ENCODE data around the gene SLC39A1. TPM values are rescaled to one million over a fixed set of nuclear protein-coding genes. Genes with fewer than 3 reads are reported as not detected.

The SLC39A1 gene
- total RNA-seq, 2 experiments from 2014 or later: 6.4 to 6.9 TPM

DNA sequence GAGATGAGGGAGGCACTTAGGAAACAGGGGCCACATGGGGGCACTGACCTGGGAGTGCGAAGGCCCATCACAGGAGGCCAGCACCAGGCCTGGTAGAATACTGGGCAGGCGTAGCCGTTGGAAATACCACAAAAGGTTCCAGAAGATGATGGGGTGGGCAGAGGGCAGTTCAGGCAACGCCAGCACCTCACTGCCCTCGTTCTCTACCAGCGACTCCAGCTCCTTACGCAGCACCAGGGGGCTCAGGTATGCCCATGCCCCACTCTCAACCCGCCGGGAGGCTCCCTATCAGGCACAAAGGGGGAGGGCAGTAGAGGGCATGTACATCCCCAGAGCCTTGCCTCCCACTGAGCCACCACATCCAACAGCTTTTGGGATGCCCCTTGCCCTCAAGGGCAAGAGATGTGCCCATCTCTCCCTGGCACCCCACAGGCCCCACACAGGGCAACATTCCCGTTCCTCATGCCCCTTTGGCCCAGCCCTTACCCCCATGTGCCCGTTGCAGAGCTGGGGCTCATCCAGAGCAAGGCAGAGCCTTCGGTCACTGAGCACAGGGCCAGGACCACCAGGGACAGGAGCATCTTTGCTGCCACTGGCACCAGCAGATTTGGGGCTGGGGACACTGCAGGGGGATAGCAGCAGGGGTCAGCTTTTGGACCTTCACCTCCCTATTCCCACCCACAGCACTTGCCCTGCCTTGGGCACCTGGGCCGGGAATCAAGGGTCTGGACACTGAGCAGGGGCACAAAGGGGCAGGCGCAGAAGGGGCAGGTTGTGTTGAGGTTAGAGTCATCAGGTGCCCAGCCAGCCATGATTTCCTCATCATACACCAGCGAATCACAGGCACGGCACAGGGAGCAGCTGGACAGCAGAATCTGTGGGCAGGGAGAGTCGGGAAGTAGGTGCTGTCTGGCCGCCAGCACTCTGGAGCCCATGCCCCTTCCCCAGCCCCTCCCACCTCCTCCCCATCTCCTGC is 30.9 kb downstream of the SLC39A1 start:
- ChIA-PET POLR2A (interaction anchor here (3.8 kb wide), 1 partner anchor 12 kb away, joined by 15 read pairs; no protein-coding TSS in a partner anchor), CTCF (interaction anchor here (0.7 kb wide), 1 partner anchor 400 kb away, joined by 3 read pairs; no protein-coding TSS in a partner anchor)
- no peak overlapping the region for H3K27ac Mint-ChIP-seq
- no peaks in the 10 kb centered on the region for H3K27me3 Mint-ChIP-seq
- no peaks in the 10 kb centered on the region for H3K9me3 Mint-ChIP-seq
- intact Hi-C loops (cut with DNase I, micrococcal nuclease): no loop called here
- DNase-seq: no peak
- H3K4me1 Mint-ChIP-seq (ENCODE audit: low read depth): peaks cover 10% of the 10 kb centered on the region
- Histone ChIP-seq H3K27me3 (ENCODE audit: control insufficient read depth in 1 of 2, insufficient read depth in 2 of 2, low read length in 2 of 2) (no peaks in the 10 kb centered on the region), H3K9me3 (ENCODE audit: control insufficient read depth in 1 of 2, insufficient read depth in 1 of 2, low read length in 2 of 2) (no peaks in the 10 kb centered on the region), H3K27ac (ENCODE audit: low read depth in 1 of 2, low read length in 2 of 2) (no peak overlapping the region), H3K4me3 (ENCODE audit: low read length) (no peak overlapping the region), H3K36me3 (ENCODE audit: insufficient read depth, low read length) (peaks cover 75% of the 10 kb centered on the region), H3K4me1 (ENCODE audit: insufficient read depth, low read length) (no peaks in the 10 kb centered on the region)
- H3K36me3 Mint-ChIP-seq (ENCODE audit: low read depth): peaks cover 63% of the 10 kb centered on the region
- no peak overlapping the region for H3K4me3 Mint-ChIP-seq
- no peak for ATAC-seq (ENCODE audit: poor library complexity)
- TF ChIP-seq, protein P1, sequence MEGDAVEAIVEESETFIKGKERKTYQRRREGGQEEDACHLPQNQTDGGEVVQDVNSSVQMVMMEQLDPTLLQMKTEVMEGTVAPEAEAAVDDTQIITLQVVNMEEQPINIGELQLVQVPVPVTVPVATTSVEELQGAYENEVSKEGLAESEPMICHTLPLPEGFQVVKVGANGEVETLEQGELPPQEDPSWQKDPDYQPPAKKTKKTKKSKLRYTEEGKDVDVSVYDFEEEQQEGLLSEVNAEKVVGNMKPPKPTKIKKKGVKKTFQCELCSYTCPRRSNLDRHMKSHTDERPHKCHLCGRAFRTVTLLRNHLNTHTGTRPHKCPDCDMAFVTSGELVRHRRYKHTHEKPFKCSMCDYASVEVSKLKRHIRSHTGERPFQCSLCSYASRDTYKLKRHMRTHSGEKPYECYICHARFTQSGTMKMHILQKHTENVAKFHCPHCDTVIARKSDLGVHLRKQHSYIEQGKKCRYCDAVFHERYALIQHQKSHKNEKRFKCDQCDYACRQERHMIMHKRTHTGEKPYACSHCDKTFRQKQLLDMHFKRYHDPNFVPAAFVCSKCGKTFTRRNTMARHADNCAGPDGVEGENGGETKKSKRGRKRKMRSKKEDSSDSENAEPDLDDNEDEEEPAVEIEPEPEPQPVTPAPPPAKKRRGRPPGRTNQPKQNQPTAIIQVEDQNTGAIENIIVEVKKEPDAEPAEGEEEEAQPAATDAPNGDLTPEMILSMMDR (IDR thresholded peaks at IDR 0.05): no peak

DNA sequence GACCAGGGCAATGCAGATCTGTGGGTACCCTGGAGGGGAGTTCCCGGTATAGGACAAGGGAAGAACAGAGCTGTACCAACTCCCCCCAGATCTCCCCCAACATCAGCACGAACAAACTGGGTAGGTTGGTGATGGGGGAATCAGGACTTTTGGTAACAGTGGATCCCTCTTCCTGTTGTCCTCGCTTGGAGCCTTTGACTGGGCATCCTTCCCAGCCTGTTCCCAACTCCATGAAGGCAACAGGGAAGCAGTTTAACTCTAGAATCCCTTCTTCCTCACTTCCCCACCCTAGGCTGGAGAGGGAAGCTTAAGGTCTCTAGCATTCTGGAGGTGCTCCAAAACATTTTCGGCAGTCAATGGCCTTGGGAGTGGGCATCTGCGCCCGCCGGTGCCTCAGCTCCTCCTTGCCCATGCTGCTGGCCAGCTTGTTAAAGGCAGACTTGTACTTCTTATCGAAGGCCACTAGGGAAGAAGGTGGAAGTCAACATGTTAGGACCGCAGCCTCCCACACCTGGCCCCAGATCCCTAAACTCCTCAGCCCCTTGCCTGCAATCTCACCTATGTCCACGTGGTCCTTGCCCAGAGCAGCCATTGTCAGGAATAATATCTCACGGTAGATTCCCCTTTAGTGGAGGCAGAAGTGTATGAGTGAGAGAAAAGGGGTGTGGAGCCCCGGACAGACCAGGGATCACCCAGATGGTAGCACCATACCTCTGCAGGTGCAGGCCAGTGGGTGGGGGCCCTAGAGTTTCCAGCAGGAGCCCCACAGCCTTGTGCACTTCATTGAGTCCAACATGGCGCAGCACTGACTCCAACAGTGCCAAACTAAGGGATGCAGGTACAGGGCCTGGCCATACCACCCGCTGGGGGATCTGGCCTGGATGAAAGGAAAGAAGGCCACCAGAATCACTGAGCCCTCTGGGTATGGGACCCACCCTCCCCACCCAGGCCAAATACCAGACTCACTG is 33.1 kb downstream of the SLC39A1 start:
- Histone ChIP-seq H3K4me3 (ENCODE audit: low read length) (no peak overlapping the region), H3K4me1 (ENCODE audit: insufficient read depth, low read length) (no peaks in the 10 kb centered on the region), H3K36me3 (ENCODE audit: insufficient read depth, low read length) (peaks cover 55% of the 10 kb centered on the region), H3K27me3 (ENCODE audit: control insufficient read depth in 1 of 2, insufficient read depth in 2 of 2, low read length in 2 of 2) (no peaks in the 10 kb centered on the region), H3K27ac (ENCODE audit: low read depth in 1 of 2, low read length in 2 of 2) (no peak overlapping the region), H3K9me3 (ENCODE audit: control insufficient read depth in 1 of 2, insufficient read depth in 1 of 2, low read length in 2 of 2) (no peaks in the 10 kb centered on the region)
- CTCF ChIA-PET: interaction anchor here (0.8 kb wide), 1 partner anchor 15 kb away, joined by 3 read pairs; no protein-coding TSS in a partner anchor
- Mint-ChIP-seq H3K4me3 (no peak overlapping the region), H3K27ac (no peak overlapping the region), H3K4me1 (ENCODE audit: low read depth) (peaks cover 10% of the 10 kb centered on the region), H3K9me3 (no peaks in the 10 kb centered on the region), H3K36me3 (ENCODE audit: low read depth) (peaks cover 41% of the 10 kb centered on the region), H3K27me3 (no peaks in the 10 kb centered on the region)
- intact Hi-C loops (cut with DNase I, micrococcal nuclease): loop anchor here in 1 of 2 experiments (10.0 kb wide), 2 partner anchors 255 to 295 kb away; partner anchors contain the start of genes ILF2, NPR1 and UBAP2L
- DNase-seq (no peak), ATAC-seq (ENCODE audit: poor library complexity) (no peak)
- POLR2A ChIA-PET: interaction anchor here (1.0 to 2.3 kb wide), 2 partner anchors 15 to 28 kb away, joined by 3 to 12 read pairs; partner anchors contain the start of genes CRTC2 and DENND4B
- TF ChIP-seq, protein P1 (IDR thresholded peaks at IDR 0.05): no peak

DNA sequence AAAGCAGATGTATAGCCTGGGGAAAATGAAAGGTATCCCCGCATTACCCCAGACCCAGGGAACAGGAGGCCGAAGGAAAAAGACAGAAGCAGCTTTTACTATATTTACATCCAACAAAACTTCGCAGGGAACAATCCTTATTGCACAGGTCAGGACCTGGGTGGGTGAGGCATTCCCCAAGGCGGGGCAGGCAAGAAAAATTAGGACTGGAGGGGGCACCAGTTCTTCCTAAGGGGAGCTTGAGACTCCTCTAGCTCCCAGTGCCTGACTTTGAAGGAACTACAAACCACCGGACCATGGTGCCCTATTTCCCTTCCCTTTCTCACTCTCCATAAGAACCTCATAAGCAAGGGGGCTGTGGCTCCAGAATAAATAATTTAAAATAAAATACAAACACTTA is 33.9 kb downstream of the SLC39A1 start:
- H3K36me3 Mint-ChIP-seq (ENCODE audit: low read depth): peaks cover 33% of the 10 kb centered on the region
- Histone ChIP-seq H3K27me3 (ENCODE audit: control insufficient read depth in 1 of 2, insufficient read depth in 2 of 2, low read length in 2 of 2) (no peaks in the 10 kb centered on the region), H3K36me3 (ENCODE audit: insufficient read depth, low read length) (peaks cover 47% of the 10 kb centered on the region), H3K9me3 (ENCODE audit: control insufficient read depth in 1 of 2, insufficient read depth in 1 of 2, low read length in 2 of 2) (no peaks in the 10 kb centered on the region), H3K27ac (ENCODE audit: low read depth in 1 of 2, low read length in 2 of 2) (peak overlapping the region in 1 of 2 donors; percentile 10), H3K4me3 (ENCODE audit: low read length) (no peak overlapping the region), H3K4me1 (ENCODE audit: insufficient read depth, low read length) (peaks cover 3% of the 10 kb centered on the region)
- no peaks in the 10 kb centered on the region for H3K9me3 Mint-ChIP-seq
- H3K27me3 Mint-ChIP-seq: no peaks in the 10 kb centered on the region
- no peak overlapping the region for H3K4me3 Mint-ChIP-seq
- peaks cover 10% of the 10 kb centered on the region for H3K4me1 Mint-ChIP-seq (ENCODE audit: low read depth)
- ChIA-PET POLR2A (interaction anchor here (1.0 to 2.3 kb wide), 2 partner anchors 16 to 29 kb away, joined by 3 to 12 read pairs; partner anchors contain the start of genes CRTC2 and DENND4B), CTCF (no interaction called here)
- no peak overlapping the region for H3K27ac Mint-ChIP-seq
- intact Hi-C loops (cut with DNase I, micrococcal nuclease): loop anchor here in 1 of 2 experiments (10.0 kb wide), 2 partner anchors 255 to 295 kb away; partner anchors contain the start of genes ILF2, NPR1 and UBAP2L
- TF ChIP-seq, protein P1 (IDR thresholded peaks at IDR 0.05): no peak
- no peak for ATAC-seq (ENCODE audit: poor library complexity)
- DNase-seq: no peak
